Endothelial cell of umbilical vein (primary cell): ENCODE measurements around the gene KDM4C.

Experiments used
- EZH2 ChIP-seq: IDR thresholded peaks from 2 replicates; pipeline ENCODE4 v1.6.1; 2012; ENCODE audit warnings: borderline replicate concordance, low read depth, mild to moderate bottlenecking, moderate library complexity, low read length, inconsistent platforms; ENCODE audit not compliant: severe bottlenecking
- POLR2A ChIP-seq: IDR thresholded peaks from 2 replicates; pipeline ENCODE4 v1.6.1; 2012; ENCODE audit warnings: low read depth, mild to moderate bottlenecking, control low read depth, low read length
- POLR2AphosphoS5 ChIP-seq: IDR thresholded peaks from 2 replicates; pipeline ENCODE4 v1.6.1; 2012; ENCODE audit warnings: low read depth, mild to moderate bottlenecking, control low read depth, low read length, moderate library complexity; ENCODE audit not compliant: insufficient read depth
- TF ChIP-seq, protein P1 (sequence below), 2 donors: IDR thresholded peaks; 1 replicate in 1 of 2; 2 replicates in 1 of 2; pipeline ENCODE4 v1.5.1; 2011; ENCODE audit warnings: low read length in 2 of 2, mild to moderate bottlenecking in 2 of 2, moderate library complexity in 2 of 2, control low read depth in 1 of 2, inconsistent platforms in 1 of 2, low read depth in 1 of 2; ENCODE audit not compliant: insufficient read depth in 1 of 2; ENCODE audit errors: extremely low read depth in 1 of 2

DNA sequence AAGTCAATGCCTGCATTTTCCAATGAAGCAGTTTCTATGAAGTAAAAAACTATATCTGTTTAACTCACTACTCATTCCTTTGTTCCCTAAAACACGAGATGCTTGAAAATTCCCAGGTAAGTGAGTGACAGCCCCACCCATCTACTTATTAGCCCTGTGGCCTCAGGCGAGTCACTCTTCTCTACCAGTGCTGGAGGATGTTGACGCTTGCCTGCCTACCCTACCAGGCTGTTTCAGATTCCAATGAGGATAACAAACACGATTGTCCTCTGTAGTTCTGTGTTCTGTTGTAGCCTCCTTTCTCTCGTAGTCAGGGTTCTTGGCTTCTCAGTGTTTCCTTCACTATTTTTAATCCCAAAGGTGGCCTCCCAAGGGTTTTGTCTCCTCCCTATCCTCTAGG, 388.8 kb downstream of the KDM4C start:
- no peak for TF ChIP-seq POLR2AphosphoS5
- TF ChIP-seq POLR2A, result no peak
- TF ChIP-seq, protein P1, sequence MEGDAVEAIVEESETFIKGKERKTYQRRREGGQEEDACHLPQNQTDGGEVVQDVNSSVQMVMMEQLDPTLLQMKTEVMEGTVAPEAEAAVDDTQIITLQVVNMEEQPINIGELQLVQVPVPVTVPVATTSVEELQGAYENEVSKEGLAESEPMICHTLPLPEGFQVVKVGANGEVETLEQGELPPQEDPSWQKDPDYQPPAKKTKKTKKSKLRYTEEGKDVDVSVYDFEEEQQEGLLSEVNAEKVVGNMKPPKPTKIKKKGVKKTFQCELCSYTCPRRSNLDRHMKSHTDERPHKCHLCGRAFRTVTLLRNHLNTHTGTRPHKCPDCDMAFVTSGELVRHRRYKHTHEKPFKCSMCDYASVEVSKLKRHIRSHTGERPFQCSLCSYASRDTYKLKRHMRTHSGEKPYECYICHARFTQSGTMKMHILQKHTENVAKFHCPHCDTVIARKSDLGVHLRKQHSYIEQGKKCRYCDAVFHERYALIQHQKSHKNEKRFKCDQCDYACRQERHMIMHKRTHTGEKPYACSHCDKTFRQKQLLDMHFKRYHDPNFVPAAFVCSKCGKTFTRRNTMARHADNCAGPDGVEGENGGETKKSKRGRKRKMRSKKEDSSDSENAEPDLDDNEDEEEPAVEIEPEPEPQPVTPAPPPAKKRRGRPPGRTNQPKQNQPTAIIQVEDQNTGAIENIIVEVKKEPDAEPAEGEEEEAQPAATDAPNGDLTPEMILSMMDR (IDR thresholded peaks at IDR 0.05; ENCODE audit: extremely low read depth in 1 of 2, insufficient read depth in 1 of 2, low read depth in 1 of 2, low read length in 2 of 2), result no peak
- TF ChIP-seq EZH2, result no peak
